Endothelial cell of umbilical vein (primary cell): ENCODE measurements around the gene CABCOCO1. TPM values are rescaled to one million over a fixed set of nuclear protein-coding genes. Genes with fewer than 3 reads are reported as not detected.

Experiments used
- polyA plus RNA-seq, 4 experiments: library from polyadenylated mRNA; depleted of rRNA in 3 of 4; stranded (reverse) in 3 of 4; unstranded in 1 of 4; fragments of >200 nt; gene quantifications; 2 replicates each; pipeline versions ENCODE4 v1.2.1 to v1.2.3, GENCODE V29; 2011 to 2012; ENCODE audit warnings: missing spikeins in 1 of 4
- total RNA-seq: library from RNA; stranded (reverse); gene quantifications from 2 replicates; pipeline ENCODE4 v1.2.3, GENCODE V29; 2021

CABCOCO1 gene
- total and polyA plus RNA-seq, 2 donors (not counting 3 experiments of a cell fraction or from before 2014, with no cell fraction given), result 0.06 to 1.3 TPM

Other genes with a start within 250 kb of the CABCOCO1 start
- gene TMEM26, start 209.5 kb upstream of the CABCOCO1 start, total RNA-seq, result 0.23 and 0.27 TPM in 2 replicates
- gene TMEM26, start 209.5 kb upstream of the CABCOCO1 start, polyA plus RNA-seq, result 0.05 and 0.07 TPM in 2 replicates
- 7.0 and 8.9 TPM in 2 replicates for gene ARID5B, start 238.8 kb downstream of the CABCOCO1 start, total RNA-seq
- gene ARID5B, start 238.8 kb downstream of the CABCOCO1 start, polyA plus RNA-seq, result 5.6 and 6.2 TPM in 2 replicates